HL-60/S4 treated with retinoic acid at 250 ng/mL for 4 days and 3 days (cell line): ENCODE results near the gene OR2A42.
"Not testable (repeated sequence)": the region's sequence is repeated elsewhere in the genome, so short reads cannot be mapped to it uniquely, and the experiment has no call there.

Source experiments
- in situ Hi-C: fragments of 300-500 bp; cut with MboI; formaldehyde crosslinking; loops from 2 replicates; pipeline ENCODE4 v1.7.0; 2022; ENCODE audit warnings: low sequenced_read_pairs

The OR2A42 gene

DNA sequence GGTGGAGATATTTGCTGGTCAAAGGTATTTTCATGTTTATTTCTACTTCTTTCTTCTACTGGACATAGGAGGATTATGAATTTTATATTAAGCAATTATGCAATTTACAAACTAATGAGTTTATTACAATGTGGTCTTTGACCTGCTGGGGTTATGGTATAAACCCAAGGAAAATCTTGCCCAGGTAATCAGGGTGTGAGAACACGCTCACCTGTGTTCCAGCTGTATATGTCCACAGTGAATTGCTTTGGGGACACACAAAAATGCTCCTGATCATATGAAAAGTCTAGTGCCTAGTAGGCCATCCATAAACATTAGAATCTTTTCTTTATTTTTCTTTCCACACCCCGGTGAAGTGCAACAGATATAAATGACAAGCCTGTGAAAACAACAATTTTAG, at the start of gene OR2A42:
Gene OR2A42 (minus strand): TSS at position 241 of the 400 bp plus-strand sequence. CDS start 6,762 bp downstream, outside the sequence.
- in situ Hi-C loops: not testable (repeated sequence)

GRCh38 chr7:144287171-144287784, 47.9 kb upstream of the OR2A42 start:
- in situ Hi-C loops: not testable (repeated sequence)

DNA sequence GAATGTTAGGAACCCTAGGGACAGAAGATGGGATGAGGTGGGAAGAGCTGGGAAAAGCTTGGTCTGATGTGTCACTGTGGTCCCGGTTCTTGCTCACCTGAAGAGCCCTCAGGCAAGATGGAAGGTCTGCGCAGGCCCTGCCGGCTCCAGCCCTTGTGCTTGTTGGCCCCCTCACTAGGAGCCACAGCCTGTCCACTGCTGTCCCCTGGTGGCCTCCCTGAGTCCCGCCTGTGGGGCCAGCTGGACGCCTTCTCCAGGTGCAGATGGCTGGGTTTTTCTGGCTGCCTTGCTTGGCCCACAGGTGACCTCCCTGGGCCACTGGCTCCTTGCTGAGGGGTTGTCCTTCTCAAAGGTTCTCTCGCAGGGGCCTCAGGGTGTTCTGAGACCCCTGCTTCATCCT, 44.3 kb upstream of the OR2A42 start:
- in situ Hi-C loops: not testable (repeated sequence)

DNA sequence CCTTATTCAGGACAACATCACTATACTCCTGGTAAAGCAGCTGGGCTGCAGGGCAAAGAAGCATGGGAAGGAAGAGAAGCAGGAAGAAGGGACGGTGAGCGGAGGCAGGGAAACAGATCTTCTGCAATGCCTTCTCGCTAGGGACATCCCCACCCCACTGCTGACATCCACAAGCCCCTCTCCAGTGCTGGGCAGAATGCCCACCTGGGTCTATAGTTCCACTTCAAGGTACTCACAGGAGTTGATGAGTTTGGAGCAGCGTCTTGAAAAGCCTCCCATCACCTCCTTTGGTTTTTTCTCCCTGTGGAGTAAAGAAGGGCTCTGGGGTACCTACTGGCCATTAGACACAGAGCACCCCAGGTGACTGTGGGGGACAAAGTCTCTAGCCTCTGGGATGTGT, 43.1 kb upstream of the OR2A42 start:
- in situ Hi-C loops: not testable (repeated sequence)

DNA sequence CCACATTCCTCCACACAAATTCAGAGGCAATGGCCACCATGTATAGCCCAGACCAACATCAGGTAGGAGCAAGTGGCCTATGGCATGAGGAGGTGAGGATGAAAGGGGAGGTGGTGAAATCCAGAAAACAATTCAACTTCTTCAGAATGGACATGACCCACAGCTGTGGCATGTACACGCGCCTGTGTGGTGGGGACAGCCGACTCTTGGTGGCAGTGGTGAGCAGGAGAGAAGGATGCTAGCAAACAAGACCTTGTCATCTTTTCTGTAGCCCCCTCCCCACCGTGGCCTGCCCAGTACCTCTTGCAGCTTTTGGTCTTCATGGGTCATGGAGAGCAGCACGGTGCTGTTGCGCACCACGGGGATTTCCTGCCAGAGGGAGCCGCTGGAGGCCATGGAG, 42.6 kb upstream of the OR2A42 start:
- in situ Hi-C loops: not testable (repeated sequence)

GRCh38 chr7:144280010-144280409, 40.6 kb upstream of the OR2A42 start:
- in situ Hi-C loops: not testable (repeated sequence)

DNA sequence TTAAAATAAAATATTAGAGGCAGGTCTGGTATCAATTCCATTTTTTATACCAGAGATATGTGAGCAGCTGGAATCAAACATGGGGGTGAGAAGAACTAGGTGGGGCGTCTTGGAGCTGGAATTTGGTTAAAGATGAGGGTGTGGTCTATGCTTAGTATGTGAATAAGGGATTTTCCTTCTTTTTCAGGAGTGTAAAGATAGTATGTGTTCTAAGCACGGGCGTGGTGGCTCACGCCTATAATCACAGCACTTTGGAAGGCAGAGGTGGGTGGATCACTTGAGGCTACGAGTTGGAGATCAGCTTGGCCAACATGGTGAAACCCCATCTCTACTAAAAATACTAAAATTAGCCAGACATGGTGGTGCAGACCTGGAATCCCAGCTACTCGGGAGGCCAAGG, 35.9 kb upstream of the OR2A42 start:
- in situ Hi-C loops: not testable (repeated sequence)

GRCh38 chr7:144269188-144269587, 29.8 kb upstream of the OR2A42 start, which contains the start of gene CTAGE8:
Gene CTAGE8 (minus strand): TSS chr7:144269288. CDS start chr7:144269250, 38 bp downstream.
- in situ Hi-C loops: not testable (repeated sequence)

GRCh38 chr7:144264692-144265091, 25.3 kb upstream of the OR2A42 start, which contains the start of gene OR2A7:
Gene OR2A7 (minus strand): TSS chr7:144264792. CDS start chr7:144259628, 5,164 bp downstream.
- in situ Hi-C loops: not testable (repeated sequence)

DNA sequence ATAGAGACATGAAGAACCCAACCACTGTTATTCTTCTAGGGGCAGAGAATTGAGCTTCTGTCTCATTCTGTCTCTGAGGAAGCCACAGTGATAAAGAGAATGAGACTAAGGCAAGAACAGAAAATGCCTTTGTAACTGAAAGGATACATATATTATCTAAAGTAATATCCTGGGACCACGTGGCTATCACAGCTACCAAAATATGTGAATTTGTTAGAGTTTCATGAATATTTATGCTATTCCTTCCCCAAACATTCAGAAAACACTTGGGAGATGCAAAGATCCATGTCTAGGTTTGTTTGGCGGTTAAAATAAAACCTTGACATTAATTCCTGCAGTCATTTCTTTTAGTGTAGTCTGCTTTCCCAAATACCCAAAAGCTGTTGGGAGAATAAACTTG, 22.7 kb upstream of the OR2A42 start:
- in situ Hi-C loops: not testable (repeated sequence)

- in situ Hi-C loops: not testable (repeated sequence)
Observed at GRCh38 chr7:144259067-144259466, 19.7 kb upstream of the OR2A42 start.

DNA sequence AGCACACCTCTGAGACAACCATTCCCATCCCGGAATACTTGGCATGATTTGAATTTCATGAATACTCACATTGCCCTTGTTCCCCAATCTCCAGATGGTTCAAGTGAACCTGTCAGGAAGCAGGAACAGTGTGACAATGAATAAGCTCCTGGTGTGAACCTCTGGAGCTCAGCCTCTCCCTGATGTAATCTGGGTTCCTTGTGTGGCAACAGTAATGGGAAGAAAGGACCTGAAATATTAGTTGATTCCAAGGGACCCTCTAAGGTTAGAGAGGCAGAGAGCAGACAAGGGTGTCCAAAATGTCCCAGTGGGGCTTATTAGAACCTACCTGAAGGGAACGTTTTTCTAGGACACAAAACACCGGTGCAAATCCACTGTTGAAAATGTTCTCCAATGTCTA, 16.7 kb upstream of the OR2A42 start:
- in situ Hi-C loops: no loop called here

DNA sequence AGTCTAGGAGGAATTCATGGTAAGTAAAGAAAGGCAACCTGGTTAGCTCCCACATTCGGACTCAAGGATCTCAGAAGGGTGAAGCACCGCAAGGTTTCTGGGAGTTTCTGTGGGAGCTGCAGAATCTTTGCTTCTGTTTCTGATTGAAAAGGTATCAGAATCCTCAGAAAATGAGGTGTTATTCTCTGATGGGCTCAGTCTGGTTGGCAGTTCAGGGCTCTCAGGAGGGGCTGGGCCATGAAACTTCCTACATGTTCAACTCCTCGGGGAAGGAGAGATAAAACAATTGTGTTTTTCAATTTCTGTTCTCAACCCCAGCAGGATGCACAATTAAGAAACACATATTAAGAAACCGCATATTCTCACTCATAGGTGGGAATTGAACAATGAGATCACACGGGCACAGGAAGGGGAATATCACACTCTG, 16.1 kb upstream of the OR2A42 start:
- in situ Hi-C loops: no loop called here

DNA sequence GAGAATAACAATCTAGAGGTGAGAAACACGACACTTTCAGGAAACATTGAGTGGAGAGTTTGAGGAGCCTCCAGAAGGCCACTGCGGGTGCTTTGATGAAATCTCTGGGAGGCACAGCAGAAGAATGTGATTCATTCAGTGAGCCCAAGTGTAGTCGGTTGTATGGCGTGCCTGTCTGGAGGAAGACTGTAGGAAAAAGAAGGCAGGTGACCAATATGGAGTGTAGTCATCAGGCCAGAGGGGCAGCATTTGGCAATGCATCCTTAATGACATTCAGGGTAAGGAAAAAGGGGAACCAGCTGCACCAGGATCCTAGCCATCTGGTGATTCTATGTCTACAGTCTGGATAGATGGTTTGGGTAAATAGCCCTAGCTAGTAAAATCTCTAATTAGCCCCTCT, 12.9 kb upstream of the OR2A42 start:
- in situ Hi-C loops: not testable (repeated sequence)

DNA sequence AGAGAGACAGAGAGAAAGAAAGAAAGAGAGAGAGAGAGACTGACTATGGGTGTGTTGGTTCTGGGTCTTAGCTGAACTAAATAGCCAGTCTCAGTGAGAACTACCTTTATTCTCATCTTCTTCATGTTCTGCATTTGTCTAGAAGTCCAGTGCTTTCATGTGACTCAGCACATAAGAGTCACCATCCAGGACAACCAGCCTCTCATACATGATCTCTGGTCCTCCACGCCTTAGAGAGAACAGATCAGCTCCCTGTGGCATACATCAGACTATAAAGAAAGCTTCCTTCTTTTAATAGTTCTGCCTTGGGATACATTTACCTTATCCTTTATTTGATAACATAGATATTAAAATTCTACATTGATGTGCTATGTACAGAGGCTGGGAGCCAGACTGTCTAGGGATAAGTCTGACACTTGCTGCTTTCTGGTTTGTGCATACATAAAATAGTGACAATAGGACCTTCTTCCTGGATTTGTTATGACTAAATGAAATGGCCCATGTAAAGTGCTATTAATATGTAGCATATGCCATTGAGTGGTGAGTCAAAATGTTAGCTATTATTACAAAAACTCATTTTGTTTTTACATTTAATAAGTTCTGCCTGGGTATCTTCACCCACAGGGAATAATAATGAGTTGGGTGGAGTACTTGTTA, 8.4 kb upstream of the OR2A42 start:
- in situ Hi-C loops: not testable (repeated sequence)

DNA sequence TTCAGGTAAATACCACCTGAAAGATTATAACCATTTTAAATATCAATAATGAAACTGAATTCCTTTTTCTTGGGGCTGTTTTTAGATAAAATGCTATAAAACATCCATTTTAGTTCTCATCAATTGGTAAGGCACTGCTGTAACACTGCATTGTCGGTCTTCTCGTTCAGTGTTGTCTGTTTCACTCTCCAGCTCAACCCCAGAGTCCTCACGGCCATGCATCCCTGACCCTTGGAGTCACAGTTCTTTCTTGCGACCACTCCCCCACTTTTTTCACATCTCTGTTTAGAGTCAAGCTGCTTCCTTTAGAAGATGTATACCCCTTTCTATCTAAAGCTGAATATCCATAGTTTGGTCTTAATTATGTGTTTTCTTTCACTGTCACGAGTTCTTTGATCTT, 7.6 kb upstream of the OR2A42 start:
- in situ Hi-C loops: not testable (repeated sequence)

DNA sequence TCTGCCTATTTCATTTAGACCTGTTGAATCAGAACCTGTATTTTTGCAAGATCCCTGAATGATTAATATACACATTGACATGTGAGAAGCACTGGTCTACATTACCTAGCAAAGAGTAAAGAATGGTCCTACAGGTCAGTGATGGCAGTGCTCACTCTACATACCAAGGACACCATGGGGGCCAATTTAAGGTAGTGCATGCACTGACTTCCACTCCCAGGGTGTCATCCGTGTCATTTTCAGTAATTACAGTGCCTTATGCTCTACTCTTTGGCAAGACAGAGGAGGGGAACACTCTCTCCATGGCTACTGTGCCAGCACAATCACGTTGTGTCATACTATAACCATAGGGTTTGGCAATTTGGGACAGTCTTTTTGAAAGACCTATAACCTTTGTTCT, 6.0 kb upstream of the OR2A42 start:
- in situ Hi-C loops: not testable (repeated sequence)

DNA sequence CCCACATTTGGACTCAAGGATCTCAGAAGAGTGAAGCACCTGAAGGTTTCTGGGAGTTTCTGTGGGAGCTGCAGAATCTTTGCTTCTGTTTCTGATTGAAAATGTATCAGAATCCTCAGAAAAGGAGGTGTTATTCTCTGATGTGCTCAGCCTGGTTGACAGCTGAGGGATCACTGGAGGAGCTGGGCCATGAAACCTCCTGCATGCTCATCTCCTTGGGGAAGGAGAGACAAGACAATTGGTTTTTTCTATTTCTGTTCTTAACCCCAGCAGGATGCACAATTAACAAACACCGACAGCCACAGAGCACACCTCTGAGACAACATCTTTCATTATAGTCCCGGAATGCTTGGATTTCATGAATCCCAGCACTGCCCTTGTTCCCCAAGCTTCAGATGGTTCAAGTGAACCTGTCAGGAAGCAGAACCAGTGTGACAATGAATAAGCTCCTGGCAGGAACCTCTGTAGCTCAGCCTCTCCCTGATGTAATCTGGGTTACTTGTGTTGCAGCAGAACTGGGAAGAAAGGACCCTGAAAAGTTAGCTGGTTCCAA, 799 bp downstream of the OR2A42 start:
- in situ Hi-C loops: not testable (repeated sequence)

DNA sequence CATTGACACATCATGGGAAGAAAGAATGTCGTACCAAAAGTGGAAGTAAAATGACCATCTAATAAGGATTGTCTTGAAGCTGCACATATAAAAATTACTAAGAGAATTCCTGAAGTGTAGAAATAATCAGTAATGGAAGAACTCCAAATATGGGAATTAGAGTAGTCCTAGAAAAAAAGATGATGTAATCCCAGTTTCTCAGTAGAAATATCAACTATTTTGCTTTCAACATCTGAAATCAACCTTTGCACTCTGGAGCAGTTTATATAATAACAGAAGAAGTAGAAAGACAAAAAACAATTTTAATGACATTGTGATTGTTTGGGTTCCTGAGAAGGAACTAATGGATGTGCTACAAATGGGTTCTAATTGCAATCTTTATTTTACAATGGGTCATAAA, 6.4 kb downstream of the OR2A42 start:
- in situ Hi-C loops: not testable (repeated sequence)

DNA sequence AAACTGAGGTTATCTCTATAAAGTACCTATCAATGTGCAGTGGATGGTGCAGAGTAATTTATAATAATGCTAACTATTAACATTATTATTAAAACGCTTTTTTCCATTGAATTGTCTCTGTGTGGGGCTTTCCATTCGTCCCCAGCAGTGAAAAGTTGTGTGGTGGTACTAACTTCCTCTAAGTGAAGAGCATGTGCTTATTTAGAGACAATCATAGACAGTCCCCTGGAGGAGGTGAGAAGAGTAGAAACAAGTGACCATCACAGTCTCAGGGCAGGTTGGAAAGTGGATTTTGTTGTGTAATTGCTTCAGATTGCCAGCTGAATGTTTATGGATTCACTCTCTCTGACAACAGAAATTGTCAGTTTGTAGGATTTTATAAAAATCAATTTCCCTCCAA, 8.4 kb downstream of the OR2A42 start:
- in situ Hi-C loops: not testable (repeated sequence)

GRCh38 chr7:144228810-144229209, 10.6 kb downstream of the OR2A42 start:
- in situ Hi-C loops: not testable (repeated sequence)

GRCh38 chr7:144226866-144227265, 12.5 kb downstream of the OR2A42 start:
- in situ Hi-C loops: not testable (repeated sequence)
